ENCODE data around the gene CMTM5.
A peak's percentile ranks its signal among the peaks of the same experiment; 100 is the strongest.

Gene CMTM5

GRCh38 chr14:23376482-23377197 lies at the start of gene CMTM5:
CMTM5 (plus strand) TSS chr14:23377046; CDS start chr14:23377252, 206 bp downstream.
- FAIRE-seq (no peak), DNase-seq (ENCODE audit: insufficient read length, low spot score) (no peak)

GRCh38 chr14:23327947-23328744 lies 48.7 kb upstream of the CMTM5 start:
- peak; percentile 38 for FAIRE-seq
- peak; percentile 37 for DNase-seq (ENCODE audit: insufficient read length, low spot score)
- no peak for TF ChIP-seq POLR2A (IDR thresholded peaks at IDR 0.05; ENCODE audit: low read depth, low read length)

More at GRCh38 chr14:23376482-23377197, at the start of gene CMTM5:
- no peak for TF ChIP-seq POLR2A (IDR thresholded peaks at IDR 0.05; ENCODE audit: low read depth, low read length)

GRCh38 chr14:23335623-23336022 lies 41.2 kb upstream of the CMTM5 start:
- DNase-seq (ENCODE audit: insufficient read length, low spot score) (no peak), FAIRE-seq (no peak)
- no peak for TF ChIP-seq POLR2A (IDR thresholded peaks at IDR 0.05; ENCODE audit: low read depth, low read length)

- no peak for FAIRE-seq
- no peak for DNase-seq (ENCODE audit: insufficient read length, low spot score)
- TF ChIP-seq POLR2A (IDR thresholded peaks at IDR 0.05; ENCODE audit: low read depth, low read length), result no peak
These were observed 37.2 kb upstream of the CMTM5 start for GRCh38 chr14:23339506-23340268.

GRCh38 chr14:23344481-23344880 lies 32.4 kb upstream of the CMTM5 start:
- DNase-seq (ENCODE audit: insufficient read length, low spot score) (no peak), FAIRE-seq (no peak)
- TF ChIP-seq POLR2A (IDR thresholded peaks at IDR 0.05; ENCODE audit: low read depth, low read length), result no peak

- DNase-seq (ENCODE audit: insufficient read length, low spot score) (no peak), FAIRE-seq (no peak)
- no peak for TF ChIP-seq POLR2A (IDR thresholded peaks at IDR 0.05; ENCODE audit: low read depth, low read length)
These were observed 30.7 kb upstream of the CMTM5 start for GRCh38 chr14:23345987-23346692.

GRCh38 chr14:23346693-23347405 lies 30.0 kb upstream of the CMTM5 start:
- TF ChIP-seq POLR2A (IDR thresholded peaks at IDR 0.05; ENCODE audit: low read depth, low read length), result no peak
- FAIRE-seq, result no peak
- no peak for DNase-seq (ENCODE audit: insufficient read length, low spot score)

- DNase-seq (ENCODE audit: insufficient read length, low spot score) (no peak), FAIRE-seq (no peak)
- TF ChIP-seq POLR2A (IDR thresholded peaks at IDR 0.05; ENCODE audit: low read depth, low read length), result no peak
These were observed 29.2 kb upstream of the CMTM5 start for GRCh38 chr14:23347406-23348296.

- DNase-seq (ENCODE audit: insufficient read length, low spot score) (no peak), FAIRE-seq (no peak)
- no peak for TF ChIP-seq POLR2A (IDR thresholded peaks at IDR 0.05; ENCODE audit: low read depth, low read length)
These were observed 28.6 kb upstream of the CMTM5 start for GRCh38 chr14:23348297-23348655.

GRCh38 chr14:23349156-23349845 lies 27.5 kb upstream of the CMTM5 start:
- DNase-seq (ENCODE audit: insufficient read length, low spot score), result no peak
- no peak for FAIRE-seq
- no peak for TF ChIP-seq POLR2A (IDR thresholded peaks at IDR 0.05; ENCODE audit: low read depth, low read length)

GRCh38 chr14:23351681-23352505 lies 25.0 kb upstream of the CMTM5 start:
- DNase-seq (ENCODE audit: insufficient read length, low spot score) (no peak), FAIRE-seq (no peak)
- no peak for TF ChIP-seq POLR2A (IDR thresholded peaks at IDR 0.05; ENCODE audit: low read depth, low read length)

All from H54 (cell line).